Left renal cortex interstitium (tissue), 4 donors: ENCODE results near the gene KRT6C. TPM values are rescaled to one million over a fixed set of nuclear protein-coding genes. Genes with fewer than 3 reads are reported as not detected.
"Not testable (repeated sequence)": the region's sequence is repeated elsewhere in the genome, so short reads cannot be mapped to it uniquely, and the experiment has no call there.

Experiments
- DNase-seq, 4 donors: peaks; one replicate each; pipeline ENCODE4 v3.0.0-alpha.2; 2013; ENCODE audit warnings: low read depth in 4 of 4, low spot score in 2 of 4, missing footprints in 1 of 4
- polyA plus RNA-seq, 4 donors: library from polyadenylated mRNA; unstranded; fragments of 120-200 nt; gene quantifications; one replicate each; pipeline ENCODE4 v1.2.1, GENCODE V29; 2013; ENCODE audit not compliant: insufficient read length in 4 of 4

KRT6C gene
- polyA plus RNA-seq, 4 donors, result not detected

DNA sequence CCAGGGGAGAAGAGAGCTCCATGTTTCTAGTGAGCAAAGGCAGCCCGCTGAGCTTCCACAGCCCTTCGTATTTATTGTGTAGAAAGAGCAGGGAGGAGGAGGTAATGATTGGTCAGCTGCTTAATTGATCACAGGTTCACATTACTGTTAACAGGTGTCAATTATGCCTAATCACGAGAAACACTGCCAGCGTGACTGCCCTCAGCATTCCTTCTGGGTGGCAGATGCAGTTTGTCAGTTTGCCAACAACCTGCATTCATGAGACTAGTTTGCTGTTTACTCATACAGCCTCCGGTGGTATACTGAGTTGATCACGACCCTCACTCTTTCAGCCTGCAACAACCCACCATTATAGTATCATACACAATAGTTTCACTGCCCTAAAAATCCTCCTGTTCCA, 27.0 kb upstream of the KRT6C start:
- not testable (repeated sequence) for DNase-seq

DNA sequence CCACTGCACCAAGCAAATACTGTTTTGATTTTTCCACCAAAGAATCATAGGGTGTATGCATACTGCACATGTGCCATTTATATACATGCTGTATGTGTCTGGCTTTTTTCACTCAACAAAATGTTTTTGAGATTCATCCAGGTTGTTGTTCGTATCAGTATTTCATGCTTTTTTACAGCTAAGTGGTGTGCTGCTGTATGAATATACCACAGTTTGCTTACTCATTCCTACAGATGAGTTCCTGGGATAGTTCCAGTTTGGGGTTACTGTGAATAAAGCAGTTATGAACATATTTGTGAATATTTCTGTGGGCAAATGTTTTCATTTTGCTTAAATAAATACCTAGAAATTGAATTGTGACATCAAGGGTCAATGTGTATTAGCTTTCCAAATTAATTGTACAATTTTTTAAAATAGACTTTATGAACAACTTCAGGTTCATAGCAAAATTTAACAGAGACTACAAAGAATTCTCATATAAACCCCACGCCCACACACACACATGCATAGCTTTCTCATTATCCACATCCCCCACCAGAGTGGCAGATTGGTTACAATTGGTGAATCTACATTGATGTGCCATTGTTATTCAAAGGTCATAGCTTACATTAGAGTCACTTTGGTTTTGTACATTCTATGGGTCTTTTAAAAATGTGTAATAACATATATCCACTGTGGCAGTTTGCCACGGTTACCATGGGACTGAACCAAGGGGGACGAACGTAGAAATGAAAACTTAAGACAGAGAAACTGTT, 26.4 kb upstream of the KRT6C start:
- no peak for DNase-seq

DNA sequence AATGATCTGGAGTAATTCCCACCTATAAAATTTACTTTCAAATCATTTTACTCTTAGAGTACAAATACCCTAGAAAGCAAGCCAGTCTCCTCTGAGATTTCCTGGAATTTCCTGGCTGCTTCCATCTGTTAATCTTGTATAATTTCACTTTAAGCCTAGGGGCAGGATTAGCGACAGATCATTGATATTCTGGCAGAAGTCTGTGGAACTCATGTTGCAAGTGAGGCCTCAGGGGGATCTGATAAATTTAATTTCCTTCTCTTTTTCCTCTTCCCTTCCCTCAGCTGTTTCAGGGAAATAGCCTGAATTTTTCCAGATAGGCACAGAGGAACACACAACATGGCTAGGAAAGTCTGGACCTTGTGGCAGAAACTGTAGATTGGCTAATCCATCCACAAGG, 25.3 kb upstream of the KRT6C start:
- no peak for DNase-seq

DNA sequence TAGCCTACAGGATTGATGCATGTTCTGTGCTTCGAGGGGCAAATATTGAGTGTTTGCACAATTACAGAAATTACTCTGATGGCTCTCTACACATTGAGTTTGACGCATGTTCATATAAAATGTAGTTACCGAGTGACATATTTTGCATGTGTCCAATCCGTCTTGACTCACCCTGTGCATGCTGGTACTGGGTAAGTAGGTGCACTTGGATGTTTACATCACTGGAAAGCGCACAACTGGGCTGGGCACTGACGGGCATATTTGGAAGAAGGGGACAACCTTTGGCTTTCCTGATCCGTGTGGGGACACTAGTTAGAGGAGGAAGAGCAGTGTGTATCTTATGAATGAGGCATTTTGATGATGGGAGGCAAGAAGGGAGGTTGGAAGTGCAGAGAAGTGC, 24.4 kb upstream of the KRT6C start:
- DNase-seq, result no peak

DNA sequence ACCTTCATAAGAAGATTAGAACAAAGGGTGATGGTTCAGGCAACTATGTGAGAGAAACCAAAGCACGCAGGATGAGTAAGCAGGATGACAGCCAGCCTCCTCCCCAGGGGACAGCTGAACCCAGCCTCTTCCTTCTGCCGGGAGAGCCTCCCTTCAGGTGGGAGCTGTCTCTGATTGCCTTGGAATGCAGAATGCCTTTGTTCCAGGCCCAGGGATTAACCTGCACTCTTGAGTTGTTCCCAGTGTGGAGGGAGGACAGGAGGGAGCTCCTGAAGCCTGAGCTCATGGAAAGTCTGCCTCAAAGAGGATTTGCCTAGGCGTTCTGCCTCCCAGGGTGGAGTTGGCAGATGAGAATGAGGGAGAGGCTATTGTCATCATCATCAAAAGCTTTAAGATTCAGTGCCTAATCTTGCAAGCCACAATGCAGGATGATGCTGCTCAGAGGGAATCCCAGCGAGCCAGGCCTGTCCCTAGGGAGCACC, 23.0 kb upstream of the KRT6C start:
- no peak for DNase-seq

DNA sequence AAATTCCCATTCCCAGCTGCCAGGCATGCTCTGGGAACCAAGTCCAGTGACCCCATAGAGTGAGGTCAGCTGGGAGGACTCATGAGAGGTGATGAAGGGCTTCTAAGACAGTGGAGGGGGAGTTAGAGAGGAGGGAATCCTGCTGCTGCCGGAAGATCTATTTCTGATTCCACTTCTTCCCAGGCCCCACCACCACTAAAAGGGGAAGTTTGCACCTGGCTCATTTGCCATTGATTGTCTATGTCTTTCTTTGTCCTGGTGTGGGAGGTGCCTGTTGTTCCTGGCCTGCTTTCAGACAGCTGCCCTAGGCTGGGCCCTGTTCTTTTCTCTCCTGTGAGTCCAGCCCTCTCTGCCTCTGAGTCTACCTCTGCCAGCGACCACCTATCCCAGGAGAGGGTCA, 22.4 kb upstream of the KRT6C start:
- no peak for DNase-seq

DNA sequence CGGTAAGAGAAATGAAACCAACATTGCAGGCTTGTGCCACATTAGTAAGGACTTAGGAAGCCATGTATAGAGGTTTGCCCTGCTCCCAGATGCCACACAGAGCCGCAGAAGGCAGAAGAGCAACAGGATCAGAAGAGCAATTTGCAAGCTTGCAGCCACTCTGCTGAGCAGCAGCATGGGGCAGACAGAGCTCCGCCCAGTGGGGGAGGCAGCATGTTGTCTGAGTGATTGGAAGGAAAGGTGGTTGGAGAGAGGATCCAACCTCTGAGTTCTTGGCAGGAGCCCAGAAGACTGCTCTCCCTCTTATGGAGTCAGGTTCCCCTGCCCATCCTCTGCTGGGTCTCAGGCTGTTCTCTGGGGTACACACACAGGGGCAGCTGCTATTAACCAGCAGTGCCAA, 21.8 kb upstream of the KRT6C start:
- DNase-seq, result peak in 2 of 4 donors; percentile 10 to 28

DNA sequence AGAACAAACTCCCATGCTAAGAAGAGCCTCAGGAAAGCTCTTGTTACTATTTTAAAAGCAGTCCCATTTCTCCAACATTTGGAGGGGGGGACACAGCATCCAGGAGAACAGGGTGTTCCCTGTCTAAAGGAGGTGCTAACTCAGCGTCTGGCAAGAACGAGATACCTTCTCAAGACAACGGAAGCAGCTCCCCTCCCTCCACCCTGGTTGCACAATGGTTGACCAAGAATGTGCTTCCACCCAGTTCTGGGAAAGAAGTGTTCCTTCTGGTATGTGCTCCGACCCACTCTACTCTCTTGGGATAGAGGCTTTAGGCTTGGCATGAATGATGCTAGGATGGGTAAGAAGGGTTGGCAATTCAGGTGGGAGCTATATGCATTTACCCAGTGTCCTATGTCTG, 20.9 kb upstream of the KRT6C start:
- DNase-seq, result no peak

DNA sequence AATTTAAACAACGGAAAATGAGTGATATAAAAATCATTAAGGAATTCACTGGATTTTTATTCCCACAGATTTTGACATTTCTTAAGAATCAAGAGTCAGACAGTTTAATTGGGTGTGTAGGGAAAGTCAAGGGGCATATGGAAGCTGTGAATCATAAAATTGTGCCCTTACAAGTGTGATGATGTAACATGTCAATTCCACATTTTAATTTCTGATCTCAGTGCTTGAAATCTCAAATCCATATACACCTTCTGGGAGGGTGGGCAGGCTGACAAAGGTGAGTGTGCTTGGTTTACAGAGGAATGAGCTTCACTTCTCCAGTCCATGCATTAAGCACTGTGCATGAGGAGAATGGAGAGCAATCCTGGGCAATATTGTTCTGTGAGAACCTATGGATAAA, 20.5 kb upstream of the KRT6C start:
- DNase-seq, result no peak

DNA sequence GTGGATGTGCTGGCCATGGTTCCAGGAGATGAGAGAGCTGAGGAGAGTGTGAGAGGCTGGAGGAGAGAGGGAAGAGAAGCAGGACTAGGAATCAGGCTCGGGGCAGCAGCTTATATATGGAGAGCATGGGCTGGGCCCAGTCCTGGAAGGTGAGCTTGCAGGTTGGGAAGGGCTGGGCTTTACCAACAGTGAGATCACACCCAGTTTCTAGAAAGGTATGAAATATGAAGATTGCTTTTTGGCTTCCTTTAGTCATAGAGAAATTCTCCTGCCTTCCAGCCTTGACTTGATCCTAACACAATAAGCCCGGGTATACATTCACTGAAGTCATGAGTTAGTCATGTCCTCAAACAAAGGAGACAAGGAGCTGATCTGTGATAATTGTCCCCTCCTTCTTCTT, 19.6 kb upstream of the KRT6C start, which contains the start of gene KRT6A:
Gene KRT6A (minus strand): TSS at position 86 of the 400 bp plus-strand sequence. CDS start 69 bp downstream, at position 17.
- DNase-seq, result no peak

DNA sequence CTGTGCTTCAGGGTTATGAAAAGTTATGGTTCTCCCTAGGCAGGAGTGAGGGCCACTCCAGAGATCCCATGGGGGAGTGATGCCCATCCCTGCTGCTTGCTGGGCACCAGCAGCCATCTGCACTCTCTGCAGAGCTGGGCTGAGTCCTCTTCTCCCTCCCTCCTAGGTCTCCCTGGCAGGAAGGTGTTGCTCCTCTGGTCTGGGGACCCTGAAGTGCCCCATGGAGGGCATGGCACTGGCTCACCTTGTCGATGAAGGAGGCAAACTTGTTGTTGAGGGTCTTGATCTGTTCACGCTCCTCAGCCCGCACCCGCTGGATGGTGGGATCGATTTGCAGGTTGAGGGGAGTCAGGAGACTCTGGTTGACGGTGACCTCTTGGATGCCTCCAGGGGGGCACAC, 18.8 kb upstream of the KRT6C start:
- not testable (repeated sequence) for DNase-seq

DNA sequence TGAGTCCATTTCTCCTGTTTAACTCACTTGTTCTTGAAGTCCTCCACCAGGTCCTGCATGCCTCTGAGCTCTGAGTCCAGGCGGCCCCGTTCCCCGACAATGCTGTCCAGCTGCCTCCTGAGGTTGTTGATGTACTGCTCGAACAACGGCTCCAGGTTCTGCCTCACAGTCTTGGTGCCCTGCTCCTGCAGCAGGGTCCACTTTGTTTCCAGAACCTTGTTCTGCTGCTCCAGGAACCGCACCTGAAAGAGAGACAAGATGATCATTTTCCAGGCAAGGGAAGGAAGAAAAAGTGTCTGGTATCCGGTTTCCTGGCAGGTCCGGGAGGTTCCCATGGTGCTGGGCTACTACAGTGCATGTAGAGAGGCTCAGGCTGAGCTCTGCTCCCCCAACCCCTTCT, 17.9 kb upstream of the KRT6C start:
- DNase-seq, result not testable (repeated sequence)

DNA sequence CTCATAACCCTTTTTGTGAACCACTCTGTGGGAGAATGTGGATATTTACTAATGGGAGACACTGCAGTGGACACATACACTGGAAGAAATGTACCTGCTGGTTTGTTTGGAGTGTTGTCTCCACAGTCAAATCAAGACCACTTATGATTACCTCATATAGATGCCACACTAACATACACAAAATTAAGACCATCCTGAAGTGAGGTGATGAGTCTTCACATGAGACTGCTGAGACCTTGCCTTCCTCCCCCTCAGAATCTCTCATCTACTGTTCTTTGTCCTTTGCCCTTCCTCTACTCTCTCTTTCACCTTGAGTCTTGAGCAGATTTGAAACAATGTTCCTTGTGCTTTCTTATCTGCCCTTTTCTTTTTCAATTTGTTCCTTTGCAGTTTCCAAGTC, 15.1 kb upstream of the KRT6C start:
- DNase-seq, result no peak

DNA sequence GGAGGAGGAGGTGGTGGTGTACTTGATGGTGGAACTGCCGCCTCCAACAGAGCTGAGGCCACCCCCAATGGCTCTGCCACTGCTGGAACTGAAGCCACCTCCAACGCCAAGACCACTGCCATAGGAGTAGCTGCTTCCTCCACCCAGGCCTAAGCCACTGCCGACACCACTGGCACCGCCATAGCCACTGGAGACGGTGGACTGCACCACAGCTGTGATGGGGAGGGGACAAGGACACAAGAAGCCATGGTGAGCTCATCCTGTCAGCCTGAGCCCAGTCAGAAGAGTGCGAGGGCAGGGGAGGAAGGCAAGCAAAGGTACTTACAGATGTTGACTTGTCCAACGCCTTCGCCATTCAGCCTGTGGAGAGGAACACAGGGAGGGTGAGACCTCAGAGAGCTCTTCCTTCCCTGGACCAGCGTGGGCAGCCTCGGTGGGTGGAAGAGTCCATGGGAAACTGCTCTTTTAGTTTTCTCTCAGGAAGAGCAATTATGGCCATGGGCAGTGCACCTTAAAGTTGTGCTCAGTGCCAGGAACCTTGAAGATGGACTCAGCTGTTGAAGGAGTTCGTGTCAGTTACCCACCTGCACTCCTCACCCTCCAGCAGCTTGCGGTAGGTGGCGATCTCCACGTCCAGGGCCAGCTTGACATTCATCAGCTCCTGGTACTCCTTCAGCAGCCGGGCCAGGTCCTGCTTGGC, 14.3 kb upstream of the KRT6C start:
- not testable (repeated sequence) for DNase-seq

DNA sequence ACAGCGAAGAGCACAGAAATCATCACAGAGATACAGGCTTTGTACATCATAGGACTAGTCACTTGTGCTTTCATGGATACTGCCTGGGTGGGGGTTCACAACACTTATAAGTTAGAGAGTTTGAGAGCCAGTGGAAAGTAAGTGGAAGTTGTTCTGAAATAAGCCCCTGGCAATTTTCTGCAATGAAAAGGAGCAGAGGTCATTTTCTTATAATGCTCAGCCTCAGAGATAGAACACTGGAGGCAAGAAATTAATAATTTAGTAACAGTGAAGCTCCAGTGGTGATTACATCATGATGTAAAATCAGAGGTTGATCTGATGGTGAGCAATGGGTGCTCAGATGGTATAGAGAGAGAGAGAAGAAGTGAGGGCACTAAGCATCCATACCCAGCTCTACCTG, 13.6 kb upstream of the KRT6C start:
- DNase-seq, result no peak

DNA sequence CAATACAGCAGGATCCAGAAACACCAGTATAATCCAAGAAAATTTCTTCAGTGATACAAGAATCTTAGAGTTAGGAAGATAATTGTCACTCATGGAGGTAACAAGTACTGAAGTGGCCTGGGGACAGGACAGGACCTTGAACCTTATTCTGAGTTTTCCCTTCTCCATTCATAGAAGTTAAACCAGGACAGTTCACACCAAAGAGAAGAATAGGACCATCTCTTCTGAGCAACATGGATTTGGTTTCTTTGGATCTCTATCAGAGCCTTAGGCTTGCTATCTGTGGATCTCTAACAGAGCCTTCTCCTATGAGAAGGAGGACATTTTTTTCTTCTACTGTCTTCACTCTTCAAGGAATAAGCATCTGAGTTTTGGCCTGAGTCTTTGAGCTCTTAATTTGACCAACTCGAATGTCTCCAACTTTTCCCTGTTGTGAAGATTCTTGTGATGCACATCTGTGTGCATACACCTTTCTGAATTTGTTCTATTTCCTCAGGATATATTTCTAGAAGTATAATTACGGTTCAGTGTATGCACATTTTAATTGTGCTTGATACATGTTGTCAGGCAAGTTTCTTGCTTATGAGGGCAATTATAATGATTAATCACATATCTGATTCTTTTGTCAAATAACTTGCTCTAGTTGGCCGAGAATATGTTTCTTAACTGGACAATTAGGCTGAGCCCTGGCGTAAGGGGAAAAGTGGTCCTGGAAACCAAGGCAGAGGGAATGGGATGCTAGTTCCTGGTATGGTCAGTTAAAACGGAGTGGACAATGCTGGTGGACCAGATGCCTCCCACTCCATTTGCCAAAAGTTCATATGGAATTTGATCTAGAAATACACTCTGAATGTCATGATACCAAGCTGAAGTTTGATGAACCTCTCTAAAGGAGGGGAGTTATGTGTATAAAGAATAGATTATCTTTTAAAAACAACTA, 12.8 kb upstream of the KRT6C start:
- DNase-seq, result no peak

DNA sequence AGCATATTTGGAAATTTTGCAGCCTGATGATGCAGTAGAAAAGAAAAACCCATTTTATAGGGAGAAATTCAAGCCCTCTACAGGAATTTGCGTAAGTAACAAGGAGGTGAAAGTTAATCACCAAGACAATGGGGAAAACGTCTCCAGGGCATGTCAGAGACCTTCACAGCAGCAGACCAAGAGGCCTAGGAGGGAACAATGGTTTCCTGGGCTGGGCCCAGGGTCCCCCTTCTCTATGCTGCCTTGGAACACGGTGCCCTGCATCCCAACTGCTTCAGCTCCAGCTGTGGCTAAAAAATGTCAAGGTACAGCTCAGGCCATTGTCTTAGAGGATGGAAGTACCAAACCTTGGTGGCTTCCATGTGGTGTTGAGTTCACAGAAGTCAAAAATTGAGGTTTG, 6.5 kb upstream of the KRT6C start:
- DNase-seq, result no peak

DNA sequence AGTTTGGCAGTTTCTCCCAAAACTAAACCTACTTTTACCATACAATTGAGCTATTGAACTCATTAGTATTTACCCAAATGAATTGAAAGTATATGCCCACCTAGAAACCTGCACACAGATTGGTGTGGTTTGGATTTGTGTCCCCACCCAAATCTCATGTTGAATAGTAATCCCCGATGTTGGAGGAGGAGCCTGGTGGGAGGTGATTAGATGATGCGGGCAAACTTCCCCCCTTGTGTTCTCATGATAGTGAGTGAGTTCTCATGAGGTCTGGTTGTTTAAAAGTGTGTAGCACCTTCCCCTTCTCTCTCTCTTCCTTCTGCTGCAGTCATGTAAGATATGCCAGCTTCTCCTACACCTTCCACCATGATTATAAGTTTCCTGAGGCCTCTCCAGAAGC, 4.0 kb upstream of the KRT6C start:
- DNase-seq, result no peak

DNA sequence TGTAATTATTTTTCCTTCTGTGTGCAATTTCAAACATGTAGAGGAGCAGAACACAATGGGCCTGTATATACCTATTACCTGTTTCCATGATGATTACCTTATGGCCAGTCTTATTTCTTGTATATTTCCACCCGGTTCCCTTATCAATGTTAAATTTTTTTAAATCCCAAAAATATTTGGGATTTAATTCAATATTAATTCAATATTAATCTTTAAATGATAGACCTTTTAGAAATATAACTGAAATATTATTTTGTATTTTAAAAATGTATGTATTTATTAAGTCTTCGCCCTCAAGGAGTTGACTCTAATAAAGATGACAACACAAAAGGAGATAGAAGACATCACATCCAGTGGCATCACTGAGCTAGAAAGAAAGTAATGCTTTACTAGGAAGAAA, 607 bp upstream of the KRT6C start:
- no peak for DNase-seq

DNA sequence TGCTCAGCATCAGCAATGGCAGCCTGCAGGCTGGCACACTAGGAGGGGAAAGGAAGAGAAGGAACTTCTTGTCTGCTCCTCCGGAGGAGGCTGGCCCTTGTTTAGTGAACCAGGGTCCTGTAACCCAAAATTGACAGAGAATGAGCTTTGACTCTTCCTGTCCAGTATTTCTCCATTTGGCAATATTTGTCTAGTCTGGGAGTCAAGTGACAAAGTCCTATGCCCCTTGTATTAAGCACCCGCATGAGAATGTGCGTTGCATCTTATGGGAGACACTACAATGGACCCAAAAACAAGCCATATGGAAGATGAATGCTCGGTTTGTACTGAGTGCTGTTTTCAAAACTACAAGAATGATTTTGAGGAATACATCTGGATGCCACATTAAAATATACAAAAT, 3.8 kb downstream of the KRT6C start:
- no peak for DNase-seq

DNA sequence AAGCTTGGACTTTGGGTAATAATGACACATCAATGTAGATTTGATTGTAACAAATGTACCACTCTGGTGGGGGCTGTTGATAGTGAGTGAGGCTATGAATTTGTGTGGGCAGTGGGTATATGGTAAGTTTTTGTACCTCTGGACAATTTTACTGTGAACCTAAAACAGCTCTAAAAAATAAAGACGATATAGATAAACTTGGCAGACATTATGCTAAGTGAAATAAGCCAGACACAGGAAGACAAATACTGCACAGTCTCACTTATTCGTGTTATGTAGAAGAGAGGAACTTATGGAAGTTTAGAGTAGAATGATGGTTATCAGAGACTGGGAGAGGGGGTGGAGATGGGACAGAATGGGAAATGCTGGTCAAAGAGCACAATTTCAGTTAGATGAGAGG, 8.7 kb downstream of the KRT6C start:
- DNase-seq, result no peak
